H1 (cell line): Measurements from ENCODE around the gene TMEM163. TPM values are rescaled to one million over a fixed set of nuclear protein-coding genes. Genes with fewer than 3 reads are reported as not detected.

Source experiments
- BACH1 ChIP-seq: IDR thresholded peaks from 2 replicates; pipeline ENCODE4 v1.6.1; 2012; ENCODE audit warnings: low read length, improper control_type of control experiment
- BCL11A ChIP-seq, 2 experiments: IDR thresholded peaks; one replicate each; pipeline ENCODE4 v1.6.1; 2011; ENCODE audit warnings: low read depth in 2 of 2, low read length in 2 of 2, mild to moderate bottlenecking in 2 of 2
- CBX5 ChIP-seq: fragments of 300-800, 300-1000 bp; sonication (generic); IDR thresholded peaks from 2 replicates; pipeline ENCODE4 v1.7.1; 2016; ENCODE audit warnings: antibody characterized with exemption, low read length, low read depth
- CEBPB ChIP-seq: IDR thresholded peaks from 2 replicates; pipeline ENCODE4 v1.6.1; 2012; ENCODE audit warnings: low read depth, low read length
- CHD1 ChIP-seq: IDR thresholded peaks from 2 replicates; pipeline ENCODE4 v1.6.1; 2012; ENCODE audit warnings: low read depth, low read length, improper control_type of control experiment
- CHD2 ChIP-seq: IDR thresholded peaks from 2 replicates; pipeline ENCODE4 v1.6.1; 2012; ENCODE audit warnings: low read length, improper control_type of control experiment
- KDM5A ChIP-seq: fragments of 200-600 bp; IDR thresholded peaks from 2 replicates; pipeline ENCODE4 v1.7.1; 2012; ENCODE audit warnings: mild to moderate bottlenecking, low read length, inconsistent platforms, mixed read lengths
- NANOG ChIP-seq: IDR thresholded peaks from 2 replicates; pipeline ENCODE4 v1.6.1; 2011; ENCODE audit warnings: low read length, low read depth, mild to moderate bottlenecking, inconsistent platforms; ENCODE audit not compliant: insufficient read depth, poor library complexity, severe bottlenecking
- POLR2AphosphoS5 ChIP-seq: IDR thresholded peaks from 2 replicates; pipeline ENCODE4 v1.6.1; 2011; ENCODE audit warnings: low read depth, low read length
- RAD21 ChIP-seq, 2 experiments: IDR thresholded peaks in 1 of 2; conservative IDR thresholded peaks in 1 of 2; 2 replicates each; pipeline ENCODE4 v1.6.1; 2011; ENCODE audit warnings: low read depth in 2 of 2, low read length in 2 of 2, improper control_type of control experiment in 1 of 2, inconsistent platforms in 1 of 2, mild to moderate bottlenecking in 1 of 2, moderate library complexity in 1 of 2
- SP1 ChIP-seq: IDR thresholded peaks from 2 replicates; pipeline ENCODE4 v1.6.1; 2011; ENCODE audit warnings: low read depth, low read length
- polyA plus RNA-seq, 7 experiments: library from polyadenylated mRNA; depleted of rRNA in 3 of 7; stranded (reverse) in 5 of 7; unstranded in 2 of 7; fragments of >200 nt in 5 of 7; fragments of 200-250 nt in 2 of 7; gene quantifications; 1 replicate in 5 of 7; 2 replicates in 1 of 7; 4 replicates in 1 of 7; pipeline versions ENCODE4 v1.2.1 to v1.2.3, GENCODE V29; 2011 to 2013; ENCODE audit warnings: missing spikeins in 2 of 7, mixed read lengths in 2 of 7
- total RNA-seq: library from RNA; stranded (reverse); fragmentation: NEBNext Ultra II Directional; extraction: Animal tissue kit (Norgen Biotek cat#: 25700); gene quantifications from 2 replicates; pipeline ENCODE4 v1.2.1, GENCODE V29; 2021
- TF ChIP-seq, protein P1 (sequence below): fragments of 300-600 bp; sonication (generic); IDR thresholded peaks from 2 replicates; pipeline ENCODE4 v1.7.1; 2012; ENCODE audit warnings: low read length, moderate library complexity, mild to moderate bottlenecking, inconsistent platforms; ENCODE audit not compliant: insufficient replicate concordance

Gene TMEM163
- total and polyA plus RNA-seq, 2 of the 8 experiments (the other 6 are each of a cell fraction or from before 2014, with no cell fraction given): 2.8 to 3.2 TPM

DNA sequence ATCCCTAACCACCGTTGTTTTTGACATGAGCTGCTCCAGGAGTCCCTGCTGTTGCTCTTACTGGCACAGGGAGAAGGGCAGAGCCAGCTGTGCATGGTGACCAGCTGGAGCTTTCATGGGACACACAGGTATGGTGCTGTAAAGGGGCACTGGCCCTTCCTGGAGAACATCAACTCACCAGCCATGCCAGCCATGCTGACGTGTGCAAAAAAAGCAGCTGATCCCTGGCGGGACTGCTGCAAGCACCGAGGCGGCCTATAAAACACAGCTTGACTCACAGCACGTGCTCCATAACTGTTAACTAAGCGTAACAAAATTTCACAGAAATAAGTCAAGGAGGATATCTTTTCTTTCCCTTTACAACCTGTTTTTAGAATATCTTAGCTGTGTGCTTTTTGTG is 165.1 kb downstream of the TMEM163 start (continued):
- TF ChIP-seq, protein P1, sequence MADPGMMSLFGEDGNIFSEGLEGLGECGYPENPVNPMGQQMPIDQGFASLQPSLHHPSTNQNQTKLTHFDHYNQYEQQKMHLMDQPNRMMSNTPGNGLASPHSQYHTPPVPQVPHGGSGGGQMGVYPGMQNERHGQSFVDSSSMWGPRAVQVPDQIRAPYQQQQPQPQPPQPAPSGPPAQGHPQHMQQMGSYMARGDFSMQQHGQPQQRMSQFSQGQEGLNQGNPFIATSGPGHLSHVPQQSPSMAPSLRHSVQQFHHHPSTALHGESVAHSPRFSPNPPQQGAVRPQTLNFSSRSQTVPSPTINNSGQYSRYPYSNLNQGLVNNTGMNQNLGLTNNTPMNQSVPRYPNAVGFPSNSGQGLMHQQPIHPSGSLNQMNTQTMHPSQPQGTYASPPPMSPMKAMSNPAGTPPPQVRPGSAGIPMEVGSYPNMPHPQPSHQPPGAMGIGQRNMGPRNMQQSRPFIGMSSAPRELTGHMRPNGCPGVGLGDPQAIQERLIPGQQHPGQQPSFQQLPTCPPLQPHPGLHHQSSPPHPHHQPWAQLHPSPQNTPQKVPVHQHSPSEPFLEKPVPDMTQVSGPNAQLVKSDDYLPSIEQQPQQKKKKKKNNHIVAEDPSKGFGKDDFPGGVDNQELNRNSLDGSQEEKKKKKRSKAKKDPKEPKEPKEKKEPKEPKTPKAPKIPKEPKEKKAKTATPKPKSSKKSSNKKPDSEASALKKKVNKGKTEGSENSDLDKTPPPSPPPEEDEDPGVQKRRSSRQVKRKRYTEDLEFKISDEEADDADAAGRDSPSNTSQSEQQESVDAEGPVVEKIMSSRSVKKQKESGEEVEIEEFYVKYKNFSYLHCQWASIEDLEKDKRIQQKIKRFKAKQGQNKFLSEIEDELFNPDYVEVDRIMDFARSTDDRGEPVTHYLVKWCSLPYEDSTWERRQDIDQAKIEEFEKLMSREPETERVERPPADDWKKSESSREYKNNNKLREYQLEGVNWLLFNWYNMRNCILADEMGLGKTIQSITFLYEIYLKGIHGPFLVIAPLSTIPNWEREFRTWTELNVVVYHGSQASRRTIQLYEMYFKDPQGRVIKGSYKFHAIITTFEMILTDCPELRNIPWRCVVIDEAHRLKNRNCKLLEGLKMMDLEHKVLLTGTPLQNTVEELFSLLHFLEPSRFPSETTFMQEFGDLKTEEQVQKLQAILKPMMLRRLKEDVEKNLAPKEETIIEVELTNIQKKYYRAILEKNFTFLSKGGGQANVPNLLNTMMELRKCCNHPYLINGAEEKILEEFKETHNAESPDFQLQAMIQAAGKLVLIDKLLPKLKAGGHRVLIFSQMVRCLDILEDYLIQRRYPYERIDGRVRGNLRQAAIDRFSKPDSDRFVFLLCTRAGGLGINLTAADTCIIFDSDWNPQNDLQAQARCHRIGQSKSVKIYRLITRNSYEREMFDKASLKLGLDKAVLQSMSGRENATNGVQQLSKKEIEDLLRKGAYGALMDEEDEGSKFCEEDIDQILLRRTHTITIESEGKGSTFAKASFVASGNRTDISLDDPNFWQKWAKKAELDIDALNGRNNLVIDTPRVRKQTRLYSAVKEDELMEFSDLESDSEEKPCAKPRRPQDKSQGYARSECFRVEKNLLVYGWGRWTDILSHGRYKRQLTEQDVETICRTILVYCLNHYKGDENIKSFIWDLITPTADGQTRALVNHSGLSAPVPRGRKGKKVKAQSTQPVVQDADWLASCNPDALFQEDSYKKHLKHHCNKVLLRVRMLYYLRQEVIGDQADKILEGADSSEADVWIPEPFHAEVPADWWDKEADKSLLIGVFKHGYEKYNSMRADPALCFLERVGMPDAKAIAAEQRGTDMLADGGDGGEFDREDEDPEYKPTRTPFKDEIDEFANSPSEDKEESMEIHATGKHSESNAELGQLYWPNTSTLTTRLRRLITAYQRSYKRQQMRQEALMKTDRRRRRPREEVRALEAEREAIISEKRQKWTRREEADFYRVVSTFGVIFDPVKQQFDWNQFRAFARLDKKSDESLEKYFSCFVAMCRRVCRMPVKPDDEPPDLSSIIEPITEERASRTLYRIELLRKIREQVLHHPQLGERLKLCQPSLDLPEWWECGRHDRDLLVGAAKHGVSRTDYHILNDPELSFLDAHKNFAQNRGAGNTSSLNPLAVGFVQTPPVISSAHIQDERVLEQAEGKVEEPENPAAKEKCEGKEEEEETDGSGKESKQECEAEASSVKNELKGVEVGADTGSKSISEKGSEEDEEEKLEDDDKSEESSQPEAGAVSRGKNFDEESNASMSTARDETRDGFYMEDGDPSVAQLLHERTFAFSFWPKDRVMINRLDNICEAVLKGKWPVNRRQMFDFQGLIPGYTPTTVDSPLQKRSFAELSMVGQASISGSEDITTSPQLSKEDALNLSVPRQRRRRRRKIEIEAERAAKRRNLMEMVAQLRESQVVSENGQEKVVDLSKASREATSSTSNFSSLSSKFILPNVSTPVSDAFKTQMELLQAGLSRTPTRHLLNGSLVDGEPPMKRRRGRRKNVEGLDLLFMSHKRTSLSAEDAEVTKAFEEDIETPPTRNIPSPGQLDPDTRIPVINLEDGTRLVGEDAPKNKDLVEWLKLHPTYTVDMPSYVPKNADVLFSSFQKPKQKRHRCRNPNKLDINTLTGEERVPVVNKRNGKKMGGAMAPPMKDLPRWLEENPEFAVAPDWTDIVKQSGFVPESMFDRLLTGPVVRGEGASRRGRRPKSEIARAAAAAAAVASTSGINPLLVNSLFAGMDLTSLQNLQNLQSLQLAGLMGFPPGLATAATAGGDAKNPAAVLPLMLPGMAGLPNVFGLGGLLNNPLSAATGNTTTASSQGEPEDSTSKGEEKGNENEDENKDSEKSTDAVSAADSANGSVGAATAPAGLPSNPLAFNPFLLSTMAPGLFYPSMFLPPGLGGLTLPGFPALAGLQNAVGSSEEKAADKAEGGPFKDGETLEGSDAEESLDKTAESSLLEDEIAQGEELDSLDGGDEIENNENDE: no peak
- TF ChIP-seq CBX5: no peak
- TF ChIP-seq POLR2AphosphoS5: no peak
- no peak for TF ChIP-seq BCL11A (IDR thresholded peaks at IDR 0.05; ENCODE audit: low read depth in 2 of 2, low read length in 2 of 2)
- TF ChIP-seq KDM5A: no peak
- TF ChIP-seq RAD21 (IDR thresholded peaks at IDR 0.05 in 1 of 2, conservative IDR thresholded peaks at IDR 0.05 in 1 of 2; ENCODE audit: low read depth in 2 of 2, low read length in 2 of 2): no peak
- TF ChIP-seq SP1: no peak
- TF ChIP-seq CHD2: no peak
- TF ChIP-seq BACH1: no peak
- no peak for TF ChIP-seq CEBPB
- no peak for TF ChIP-seq NANOG
- TF ChIP-seq CHD1: no peak
